Adrenal gland (tissue), 5 donors: ENCODE results near the gene MYO1B.

ENCODE experiments used
- POLR2A ChIP-seq, 2 donors: fragments of 450-650 bp; IDR thresholded peaks; one replicate each; pipeline ENCODE4 v1.6.1; 2017; ENCODE audit warnings: antibody characterized with exemption in 2 of 2, mild to moderate bottlenecking in 2 of 2, moderate library complexity in 1 of 2
- TF ChIP-seq, protein P1 (sequence below), 6 experiments: fragments of 450-650 bp in 4 of 6; fragments of 200-600 bp in 2 of 6; sonication (generic) in 1 of 6; IDR thresholded peaks; 1 replicate in 5 of 6; 2 replicates in 1 of 6; pipeline versions ENCODE4 v1.5.1 to v1.8.0; 2016 to 2021; ENCODE audit warnings: antibody characterized with exemption in 6 of 6, mild to moderate bottlenecking in 2 of 6, moderate library complexity in 1 of 6
- donor health status: DM: no; HTN: no; CAD: no.

GRCh38 chr2:191439481-191439880 is 194.3 kb downstream of the MYO1B start:
- TF ChIP-seq, protein P1, sequence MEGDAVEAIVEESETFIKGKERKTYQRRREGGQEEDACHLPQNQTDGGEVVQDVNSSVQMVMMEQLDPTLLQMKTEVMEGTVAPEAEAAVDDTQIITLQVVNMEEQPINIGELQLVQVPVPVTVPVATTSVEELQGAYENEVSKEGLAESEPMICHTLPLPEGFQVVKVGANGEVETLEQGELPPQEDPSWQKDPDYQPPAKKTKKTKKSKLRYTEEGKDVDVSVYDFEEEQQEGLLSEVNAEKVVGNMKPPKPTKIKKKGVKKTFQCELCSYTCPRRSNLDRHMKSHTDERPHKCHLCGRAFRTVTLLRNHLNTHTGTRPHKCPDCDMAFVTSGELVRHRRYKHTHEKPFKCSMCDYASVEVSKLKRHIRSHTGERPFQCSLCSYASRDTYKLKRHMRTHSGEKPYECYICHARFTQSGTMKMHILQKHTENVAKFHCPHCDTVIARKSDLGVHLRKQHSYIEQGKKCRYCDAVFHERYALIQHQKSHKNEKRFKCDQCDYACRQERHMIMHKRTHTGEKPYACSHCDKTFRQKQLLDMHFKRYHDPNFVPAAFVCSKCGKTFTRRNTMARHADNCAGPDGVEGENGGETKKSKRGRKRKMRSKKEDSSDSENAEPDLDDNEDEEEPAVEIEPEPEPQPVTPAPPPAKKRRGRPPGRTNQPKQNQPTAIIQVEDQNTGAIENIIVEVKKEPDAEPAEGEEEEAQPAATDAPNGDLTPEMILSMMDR (IDR thresholded peaks at IDR 0.05), result no peak
- no peak for TF ChIP-seq POLR2A (IDR thresholded peaks at IDR 0.05)
